HEK293 (cell line): Measurements from ENCODE around the gene C2orf78.

Source experiments
- HOXC10 ChIP-seq: sonication (generic); formaldehyde crosslinking; IDR thresholded peaks from 2 replicates; pipeline ENCODE4 v1.8.1; 2023; ENCODE audit warnings: mild to moderate bottlenecking, missing genetic modification reagents
- HOXD13 ChIP-seq: sonication (generic); formaldehyde crosslinking; IDR thresholded peaks from 2 replicates; pipeline ENCODE4 v1.8.0; 2022; ENCODE audit warnings: missing genetic modification reagents, borderline replicate concordance
- SP3 ChIP-seq: fragments of 450-650 bp; formaldehyde crosslinking; IDR thresholded peaks from 2 replicates; pipeline ENCODE4 v1.5.1; 2016; ENCODE audit warnings: missing biosample characterization, missing genetic modification characterization
- TCF7L2 ChIP-seq: IDR thresholded peaks from 2 replicates; pipeline ENCODE4 v1.6.1; 2011; ENCODE audit warnings: low read depth, mild to moderate bottlenecking, inconsistent platforms, low read length, moderate library complexity, borderline replicate concordance
- WT1 ChIP-seq: fragments of 450-650 bp; formaldehyde crosslinking; IDR thresholded peaks from 2 replicates; pipeline ENCODE4 v1.5.1; 2016; ENCODE audit warnings: missing biosample characterization, missing genetic modification characterization
- ZEB2 ChIP-seq: fragments of 450-650 bp; formaldehyde crosslinking; IDR thresholded peaks from 2 replicates; pipeline ENCODE4 v1.5.1; 2016; ENCODE audit warnings: missing biosample characterization, missing genetic modification characterization
- ZFHX2 ChIP-seq: fragments of 450-650 bp; formaldehyde crosslinking; conservative IDR thresholded peaks from 2 replicates; pipeline ENCODE4 v1.5.1; 2016; ENCODE audit warnings: missing biosample characterization, missing genetic modification characterization
- ZFP41 ChIP-seq: fragments of 450-650 bp; formaldehyde crosslinking; IDR thresholded peaks from 2 replicates; pipeline ENCODE4 v1.5.1; 2016; ENCODE audit warnings: missing biosample characterization, missing genetic modification characterization, borderline replicate concordance
- ZIC2 ChIP-seq: fragments of 450-650 bp; formaldehyde crosslinking; IDR thresholded peaks from 2 replicates; pipeline ENCODE4 v1.5.1; 2016; ENCODE audit warnings: missing biosample characterization, missing genetic modification characterization
- ZNF155 ChIP-seq: fragments of 450-650 bp; formaldehyde crosslinking; IDR thresholded peaks from 2 replicates; pipeline ENCODE4 v1.5.1; 2016; ENCODE audit warnings: missing biosample characterization, missing genetic modification characterization
- ZNF221 ChIP-seq: fragments of 450-650 bp; formaldehyde crosslinking; IDR thresholded peaks from 2 replicates; pipeline ENCODE4 v1.5.1; 2017; ENCODE audit warnings: missing biosample characterization, missing genetic modification characterization, borderline replicate concordance
- ZNF26 ChIP-seq: fragments of 450-650 bp; formaldehyde crosslinking; IDR thresholded peaks from 2 replicates; pipeline ENCODE4 v1.5.1; 2016; ENCODE audit warnings: missing biosample characterization, missing genetic modification characterization
- ZNF274 ChIP-seq, 2 experiments: fragments of 200-500 bp in 1 of 2; fragments of 450-650 bp in 1 of 2; sonication (Bioruptor generic) in 1 of 2; formaldehyde crosslinking in 1 of 2; IDR thresholded peaks; 2 replicates each; pipeline versions ENCODE4 v1.5.1 to v1.6.1; 2014 to 2016; ENCODE audit warnings: borderline replicate concordance in 1 of 2, inconsistent platforms in 1 of 2, low read length in 1 of 2, missing biosample characterization in 1 of 2, missing genetic modification characterization in 1 of 2
- ZNF423 ChIP-seq: fragments of 450-650 bp; formaldehyde crosslinking; IDR thresholded peaks from 2 replicates; pipeline ENCODE4 v1.5.1; 2016; ENCODE audit warnings: missing biosample characterization, missing genetic modification characterization
- ZNF473 ChIP-seq: fragments of 450-650 bp; formaldehyde crosslinking; IDR thresholded peaks from 2 replicates; pipeline ENCODE4 v1.5.1; 2017; ENCODE audit warnings: missing biosample characterization, missing genetic modification characterization
- ZNF510 ChIP-seq: fragments of 450-650 bp; formaldehyde crosslinking; IDR thresholded peaks from 2 replicates; pipeline ENCODE4 v1.5.1; 2018; ENCODE audit warnings: mild to moderate bottlenecking, missing genetic modification characterization, missing biosample characterization; ENCODE audit not compliant: insufficient replicate concordance
- ZNF530 ChIP-seq: fragments of 450-650 bp; formaldehyde crosslinking; IDR thresholded peaks from 2 replicates; pipeline ENCODE4 v1.5.1; 2016; ENCODE audit warnings: low read depth, missing biosample characterization, missing genetic modification characterization
- ZNF544 ChIP-seq: fragments of 450-650 bp; formaldehyde crosslinking; IDR thresholded peaks from 2 replicates; pipeline ENCODE4 v1.5.0; 2017; ENCODE audit warnings: missing biosample characterization, missing genetic modification characterization
- ZNF555 ChIP-seq: fragments of 450-650 bp; formaldehyde crosslinking; conservative IDR thresholded peaks from 2 replicates; pipeline ENCODE4 v1.5.1; 2017; ENCODE audit warnings: missing biosample characterization, mild to moderate bottlenecking, missing genetic modification characterization, inconsistent platforms
- ZNF610 ChIP-seq: fragments of 450-650 bp; formaldehyde crosslinking; IDR thresholded peaks from 2 replicates; pipeline ENCODE4 v1.5.1; 2016; ENCODE audit warnings: missing biosample characterization, missing genetic modification characterization, borderline replicate concordance
- ZNF677 ChIP-seq: fragments of 450-650 bp; IDR thresholded peaks from 2 replicates; pipeline ENCODE4 v1.5.0; 2018; ENCODE audit warnings: missing biosample characterization, mild to moderate bottlenecking, missing genetic modification characterization, moderate library complexity
- ZNF777 ChIP-seq: fragments of 450-650 bp; formaldehyde crosslinking; IDR thresholded peaks from 2 replicates; pipeline ENCODE4 v1.5.1; 2017; ENCODE audit warnings: missing biosample characterization, missing genetic modification characterization, borderline replicate concordance
- ZSCAN16 ChIP-seq: fragments of 450-650 bp; formaldehyde crosslinking; IDR thresholded peaks from 2 replicates; pipeline ENCODE4 v1.5.1; 2016; ENCODE audit warnings: missing biosample characterization, missing genetic modification characterization
- ZSCAN18 ChIP-seq: fragments of 450-650 bp; formaldehyde crosslinking; IDR thresholded peaks from 2 replicates; pipeline ENCODE4 v1.5.1; 2016; ENCODE audit warnings: missing biosample characterization, missing genetic modification characterization
- TF ChIP-seq, protein P1 (sequence below): fragments of 450-650 bp; formaldehyde crosslinking; IDR thresholded peaks from 2 replicates; pipeline ENCODE4 v1.5.1; 2016; ENCODE audit warnings: missing biosample characterization, missing genetic modification characterization
- TF ChIP-seq, protein P2 (sequence below): fragments of 450-650 bp; formaldehyde crosslinking; IDR thresholded peaks from 2 replicates; pipeline ENCODE4 v1.5.1; 2016; ENCODE audit warnings: missing biosample characterization, missing genetic modification characterization, low read depth
- TF ChIP-seq, protein P3 (sequence below): fragments of 450-650 bp; formaldehyde crosslinking; IDR thresholded peaks from 2 replicates; pipeline ENCODE4 v1.5.1; 2017; ENCODE audit warnings: missing biosample characterization, missing genetic modification characterization
- TF ChIP-seq, protein P4 (sequence below): fragments of 450-650 bp; formaldehyde crosslinking; IDR thresholded peaks from 2 replicates; pipeline ENCODE4 v1.5.1; 2016; ENCODE audit warnings: missing biosample characterization, missing genetic modification characterization

Gene C2orf78

DNA sequence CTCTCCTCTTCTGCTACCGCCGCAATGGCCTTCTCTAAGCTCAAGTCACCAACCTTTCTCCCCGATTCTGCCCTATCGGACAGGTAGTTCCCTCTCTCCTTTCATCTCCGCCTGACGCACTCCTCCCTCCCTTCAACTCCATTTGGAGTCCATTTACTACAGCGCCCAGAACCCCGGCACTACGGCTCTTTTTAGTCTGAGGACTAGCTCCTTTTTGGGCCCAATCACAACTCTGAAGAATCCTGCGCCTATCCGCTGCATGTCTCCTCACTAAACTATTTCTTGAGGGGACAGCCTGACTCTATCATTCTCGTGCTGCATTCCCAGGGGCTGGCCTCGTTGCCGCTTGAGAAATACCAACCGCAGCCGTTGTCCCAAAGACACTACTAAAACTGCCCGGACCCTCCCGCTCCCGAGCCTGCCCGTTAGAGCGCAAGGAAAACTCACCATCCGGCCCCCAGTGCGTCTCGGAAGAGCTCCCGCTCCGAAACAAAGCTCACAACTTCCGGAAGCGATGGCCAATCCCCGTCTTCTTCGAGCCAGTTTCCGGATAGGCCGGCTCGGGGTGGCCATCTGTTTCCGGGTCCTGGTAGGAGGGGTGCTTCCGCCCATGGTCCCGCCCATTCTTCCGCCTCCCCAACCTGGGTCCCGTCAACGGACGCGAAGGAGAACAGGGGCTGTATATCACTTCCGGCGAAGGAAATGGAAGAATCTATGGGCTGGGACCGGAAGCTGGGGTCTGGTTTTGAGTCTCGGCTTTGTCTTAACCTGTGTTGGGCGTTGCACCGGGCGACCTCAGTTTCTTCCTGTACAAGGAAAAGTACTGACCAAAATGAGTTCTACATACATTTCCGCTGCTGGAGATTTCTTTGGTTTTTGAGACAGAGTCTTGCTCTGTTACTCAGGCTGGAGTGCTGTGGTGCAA lies 46.9 kb upstream of the C2orf78 start, which contains the start of gene TPRKB (continued):
- TF ChIP-seq ZNF677 (tag by site-specific recombination) (no peak), ZSCAN16 (tag by site-specific recombination) (no peak), HOXD13 (peak; percentile 69; the same call in 1 of the 2 replicates), ZNF544 (tag by site-specific recombination) (no peak), ZFP41 (no peak), ZNF26 (tag by site-specific recombination) (no peak), TCF7L2 (no peak), ZEB2 (no peak), ZNF423 (tag by site-specific recombination) (no peak), ZNF610 (tag by site-specific recombination) (no peak), ZNF510 (tag by site-specific recombination) (no peak), ZNF221 (no peak), WT1 (tag by site-specific recombination) (no peak), ZSCAN18 (no peak), ZIC2 (tag by site-specific recombination) (no peak), ZNF274 (IDR thresholded peaks at IDR 0.05; ENCODE audit: low read length) (no peak), ZNF274 (tag by site-specific recombination; IDR thresholded peaks at IDR 0.05; ENCODE audit: borderline replicate concordance) (no peak), SP3 (tag by site-specific recombination) (peak; percentile 98), ZNF530 (tag by site-specific recombination) (no peak), ZNF777 (tag by site-specific recombination) (no peak), ZNF155 (tag by site-specific recombination) (no peak), ZFHX2 (tag by site-specific recombination) (no peak; the same call in 1 of the 2 replicates), ZNF555 (tag by site-specific recombination) (no peak), HOXC10 (CRISPR knock-in tag) (peak; percentile 91; the same call in 1 of the 2 replicates), ZNF473 (tag by site-specific recombination) (no peak)
- TF ChIP-seq, protein P1, sequence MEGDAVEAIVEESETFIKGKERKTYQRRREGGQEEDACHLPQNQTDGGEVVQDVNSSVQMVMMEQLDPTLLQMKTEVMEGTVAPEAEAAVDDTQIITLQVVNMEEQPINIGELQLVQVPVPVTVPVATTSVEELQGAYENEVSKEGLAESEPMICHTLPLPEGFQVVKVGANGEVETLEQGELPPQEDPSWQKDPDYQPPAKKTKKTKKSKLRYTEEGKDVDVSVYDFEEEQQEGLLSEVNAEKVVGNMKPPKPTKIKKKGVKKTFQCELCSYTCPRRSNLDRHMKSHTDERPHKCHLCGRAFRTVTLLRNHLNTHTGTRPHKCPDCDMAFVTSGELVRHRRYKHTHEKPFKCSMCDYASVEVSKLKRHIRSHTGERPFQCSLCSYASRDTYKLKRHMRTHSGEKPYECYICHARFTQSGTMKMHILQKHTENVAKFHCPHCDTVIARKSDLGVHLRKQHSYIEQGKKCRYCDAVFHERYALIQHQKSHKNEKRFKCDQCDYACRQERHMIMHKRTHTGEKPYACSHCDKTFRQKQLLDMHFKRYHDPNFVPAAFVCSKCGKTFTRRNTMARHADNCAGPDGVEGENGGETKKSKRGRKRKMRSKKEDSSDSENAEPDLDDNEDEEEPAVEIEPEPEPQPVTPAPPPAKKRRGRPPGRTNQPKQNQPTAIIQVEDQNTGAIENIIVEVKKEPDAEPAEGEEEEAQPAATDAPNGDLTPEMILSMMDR = no peak
- TF ChIP-seq, protein P2, sequence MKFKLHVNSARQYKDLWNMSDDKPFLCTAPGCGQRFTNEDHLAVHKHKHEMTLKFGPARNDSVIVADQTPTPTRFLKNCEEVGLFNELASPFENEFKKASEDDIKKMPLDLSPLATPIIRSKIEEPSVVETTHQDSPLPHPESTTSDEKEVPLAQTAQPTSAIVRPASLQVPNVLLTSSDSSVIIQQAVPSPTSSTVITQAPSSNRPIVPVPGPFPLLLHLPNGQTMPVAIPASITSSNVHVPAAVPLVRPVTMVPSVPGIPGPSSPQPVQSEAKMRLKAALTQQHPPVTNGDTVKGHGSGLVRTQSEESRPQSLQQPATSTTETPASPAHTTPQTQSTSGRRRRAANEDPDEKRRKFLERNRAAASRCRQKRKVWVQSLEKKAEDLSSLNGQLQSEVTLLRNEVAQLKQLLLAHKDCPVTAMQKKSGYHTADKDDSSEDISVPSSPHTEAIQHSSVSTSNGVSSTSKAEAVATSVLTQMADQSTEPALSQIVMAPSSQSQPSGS (tag by site-specific recombination) = no peak
- TF ChIP-seq, protein P3, sequence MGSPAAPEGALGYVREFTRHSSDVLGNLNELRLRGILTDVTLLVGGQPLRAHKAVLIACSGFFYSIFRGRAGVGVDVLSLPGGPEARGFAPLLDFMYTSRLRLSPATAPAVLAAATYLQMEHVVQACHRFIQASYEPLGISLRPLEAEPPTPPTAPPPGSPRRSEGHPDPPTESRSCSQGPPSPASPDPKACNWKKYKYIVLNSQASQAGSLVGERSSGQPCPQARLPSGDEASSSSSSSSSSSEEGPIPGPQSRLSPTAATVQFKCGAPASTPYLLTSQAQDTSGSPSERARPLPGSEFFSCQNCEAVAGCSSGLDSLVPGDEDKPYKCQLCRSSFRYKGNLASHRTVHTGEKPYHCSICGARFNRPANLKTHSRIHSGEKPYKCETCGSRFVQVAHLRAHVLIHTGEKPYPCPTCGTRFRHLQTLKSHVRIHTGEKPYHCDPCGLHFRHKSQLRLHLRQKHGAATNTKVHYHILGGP = no peak
- TF ChIP-seq, protein P4, sequence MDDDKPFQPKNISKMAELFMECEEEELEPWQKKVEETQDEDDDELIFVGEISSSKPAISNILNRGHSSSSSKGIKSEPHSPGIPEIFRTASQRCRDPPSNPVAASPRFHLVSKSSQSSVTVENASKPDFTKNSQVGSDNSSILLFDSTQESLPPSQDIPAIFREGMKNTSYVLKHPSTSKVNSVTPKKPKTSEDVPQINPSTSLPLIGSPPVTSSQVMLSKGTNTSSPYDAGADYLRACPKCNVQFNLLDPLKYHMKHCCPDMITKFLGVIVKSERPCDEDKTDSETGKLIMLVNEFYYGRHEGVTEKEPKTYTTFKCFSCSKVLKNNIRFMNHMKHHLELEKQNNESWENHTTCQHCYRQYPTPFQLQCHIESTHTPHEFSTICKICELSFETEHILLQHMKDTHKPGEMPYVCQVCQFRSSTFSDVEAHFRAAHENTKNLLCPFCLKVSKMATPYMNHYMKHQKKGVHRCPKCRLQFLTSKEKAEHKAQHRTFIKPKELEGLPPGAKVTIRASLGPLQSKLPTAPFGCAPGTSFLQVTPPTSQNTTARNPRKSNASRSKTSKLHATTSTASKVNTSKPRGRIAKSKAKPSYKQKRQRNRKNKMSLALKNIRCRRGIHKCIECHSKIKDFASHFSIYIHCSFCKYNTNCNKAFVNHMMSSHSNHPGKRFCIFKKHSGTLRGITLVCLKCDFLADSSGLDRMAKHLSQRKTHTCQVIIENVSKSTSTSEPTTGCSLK (tag by site-specific recombination) = no peak
